HEK293 (cell line): Measurements from ENCODE around the gene SLC35G2.
A peak's percentile ranks its signal among the peaks of the same experiment; 100 is the strongest.

Source experiments
- BCL11A ChIP-seq: fragments of 450-650 bp; formaldehyde crosslinking; IDR thresholded peaks from 2 replicates; pipeline ENCODE4 v1.5.1; 2016; ENCODE audit warnings: low read depth, missing biosample characterization, missing genetic modification characterization
- BCL11B ChIP-seq: fragments of 450-650 bp; formaldehyde crosslinking; IDR thresholded peaks from 2 replicates; pipeline ENCODE4 v1.5.1; 2016; ENCODE audit warnings: low read depth, missing biosample characterization, missing genetic modification characterization
- HOXC10 ChIP-seq: sonication (generic); formaldehyde crosslinking; IDR thresholded peaks from 2 replicates; pipeline ENCODE4 v1.8.1; 2023; ENCODE audit warnings: mild to moderate bottlenecking, missing genetic modification reagents
- HOXD13 ChIP-seq: sonication (generic); formaldehyde crosslinking; IDR thresholded peaks from 2 replicates; pipeline ENCODE4 v1.8.0; 2022; ENCODE audit warnings: missing genetic modification reagents, borderline replicate concordance
- KLF1 ChIP-seq: fragments of 450-650 bp; formaldehyde crosslinking; IDR thresholded peaks from 2 replicates; pipeline ENCODE4 v1.5.1; 2016; ENCODE audit warnings: missing biosample characterization, missing genetic modification characterization
- MZF1 ChIP-seq: fragments of 450-650 bp; formaldehyde crosslinking; IDR thresholded peaks from 2 replicates; pipeline ENCODE4 v1.5.1; 2017; ENCODE audit warnings: missing biosample characterization, missing genetic modification characterization, borderline replicate concordance
- ZNF10 ChIP-seq: fragments of 450-650 bp; formaldehyde crosslinking; IDR thresholded peaks from 2 replicates; pipeline ENCODE4 v1.5.1; 2017; ENCODE audit warnings: missing biosample characterization, missing genetic modification characterization
- ZNF19 ChIP-seq: fragments of 450-650 bp; formaldehyde crosslinking; IDR thresholded peaks from 2 replicates; pipeline ENCODE4; 2016; ENCODE audit warnings: missing biosample characterization, missing genetic modification characterization, low read depth
- ZNF24 ChIP-seq: fragments of 450-650 bp; formaldehyde crosslinking; IDR thresholded peaks from 2 replicates; pipeline ENCODE4 v1.5.1; 2016; ENCODE audit warnings: missing biosample characterization, missing genetic modification characterization
- ZNF341 ChIP-seq: fragments of 450-650 bp; formaldehyde crosslinking; IDR thresholded peaks from 2 replicates; pipeline ENCODE4; 2016; ENCODE audit warnings: low read depth, missing biosample characterization, missing genetic modification characterization
- ZNF394 ChIP-seq: fragments of 450-650 bp; formaldehyde crosslinking; IDR thresholded peaks from 2 replicates; pipeline ENCODE4 v1.5.1; 2016; ENCODE audit warnings: missing biosample characterization, missing genetic modification characterization, mild to moderate bottlenecking, moderate library complexity, borderline replicate concordance
- ZNF558 ChIP-seq: fragments of 450-650 bp; formaldehyde crosslinking; IDR thresholded peaks from 2 replicates; pipeline ENCODE4 v1.5.1; 2016; ENCODE audit warnings: missing biosample characterization, missing genetic modification characterization
- ZNF626 ChIP-seq: fragments of 450-650 bp; sonication (Bioruptor Pico); formaldehyde crosslinking; IDR thresholded peaks from 2 replicates; pipeline ENCODE4 v1.5.1; 2018; ENCODE audit warnings: missing biosample characterization, missing genetic modification characterization, inconsistent platforms
- ZNF670 ChIP-seq: fragments of 450-650 bp; formaldehyde crosslinking; IDR thresholded peaks from 2 replicates; pipeline ENCODE4 v1.5.1; 2016; ENCODE audit warnings: missing biosample characterization, missing genetic modification characterization, low read depth
- ZNF768 ChIP-seq: fragments of 450-650 bp; formaldehyde crosslinking; IDR thresholded peaks from 2 replicates; pipeline ENCODE4 v1.5.1; 2018; ENCODE audit warnings: missing biosample characterization, mild to moderate bottlenecking, missing genetic modification characterization
- ZNF791 ChIP-seq: fragments of 450-650 bp; formaldehyde crosslinking; IDR thresholded peaks from 2 replicates; pipeline ENCODE4 v1.5.1; 2016; ENCODE audit warnings: missing biosample characterization, missing genetic modification characterization
- ZNF830 ChIP-seq: fragments of 450-650 bp; IDR thresholded peaks from 2 replicates; pipeline ENCODE4 v1.5.0; 2018; ENCODE audit warnings: missing biosample characterization, missing genetic modification characterization, low read depth, mild to moderate bottlenecking, moderate library complexity
- ZSCAN16 ChIP-seq: fragments of 450-650 bp; formaldehyde crosslinking; IDR thresholded peaks from 2 replicates; pipeline ENCODE4 v1.5.1; 2016; ENCODE audit warnings: missing biosample characterization, missing genetic modification characterization
- TF ChIP-seq, protein P1 (sequence below): fragments of 450-650 bp; formaldehyde crosslinking; IDR thresholded peaks from 2 replicates; pipeline ENCODE4 v1.5.1; 2016; ENCODE audit warnings: missing biosample characterization, missing genetic modification characterization, borderline replicate concordance
- TF ChIP-seq, protein P2 (sequence below): fragments of 450-650 bp; formaldehyde crosslinking; IDR thresholded peaks from 2 replicates; pipeline ENCODE4 v1.5.1; 2016; ENCODE audit warnings: missing biosample characterization, missing genetic modification characterization
- TF ChIP-seq, protein P3 (sequence below): fragments of 450-650 bp; formaldehyde crosslinking; IDR thresholded peaks from 2 replicates; pipeline ENCODE4 v1.5.1; 2016; ENCODE audit warnings: missing biosample characterization, missing genetic modification characterization, low read depth
- TF ChIP-seq, protein P4 (sequence below): fragments of 450-650 bp; formaldehyde crosslinking; conservative IDR thresholded peaks from 2 replicates; pipeline ENCODE4 v1.5.1; 2016; ENCODE audit warnings: low read depth, missing biosample characterization, missing genetic modification characterization

The SLC35G2 gene

DNA sequence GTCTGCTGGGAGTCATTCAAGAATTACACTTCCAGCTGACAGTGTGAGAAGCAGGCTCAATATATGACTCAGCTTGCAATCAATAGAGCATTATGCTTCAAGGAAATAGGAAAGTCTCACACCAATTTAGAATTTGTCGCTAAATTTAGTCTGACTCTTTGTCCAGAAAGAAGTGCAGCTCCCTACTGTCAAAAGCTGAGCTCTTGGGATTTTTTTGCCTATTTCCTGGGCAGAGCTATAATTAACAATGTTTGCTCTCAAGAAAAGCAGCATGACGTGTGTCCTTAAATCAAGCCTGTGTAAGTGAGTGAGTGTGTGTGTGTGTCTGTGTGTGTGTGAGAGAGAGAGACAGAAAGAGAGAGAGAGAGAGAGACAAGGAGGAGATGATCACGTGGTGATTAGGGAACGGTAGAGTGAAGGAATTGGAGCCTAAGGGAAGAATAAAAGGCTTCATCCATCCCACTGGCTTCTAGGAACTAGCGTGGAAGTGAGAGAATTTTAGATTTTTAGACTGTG, 16.4 kb upstream of the SLC35G2 start (continued):
- TF ChIP-seq, protein P1, sequence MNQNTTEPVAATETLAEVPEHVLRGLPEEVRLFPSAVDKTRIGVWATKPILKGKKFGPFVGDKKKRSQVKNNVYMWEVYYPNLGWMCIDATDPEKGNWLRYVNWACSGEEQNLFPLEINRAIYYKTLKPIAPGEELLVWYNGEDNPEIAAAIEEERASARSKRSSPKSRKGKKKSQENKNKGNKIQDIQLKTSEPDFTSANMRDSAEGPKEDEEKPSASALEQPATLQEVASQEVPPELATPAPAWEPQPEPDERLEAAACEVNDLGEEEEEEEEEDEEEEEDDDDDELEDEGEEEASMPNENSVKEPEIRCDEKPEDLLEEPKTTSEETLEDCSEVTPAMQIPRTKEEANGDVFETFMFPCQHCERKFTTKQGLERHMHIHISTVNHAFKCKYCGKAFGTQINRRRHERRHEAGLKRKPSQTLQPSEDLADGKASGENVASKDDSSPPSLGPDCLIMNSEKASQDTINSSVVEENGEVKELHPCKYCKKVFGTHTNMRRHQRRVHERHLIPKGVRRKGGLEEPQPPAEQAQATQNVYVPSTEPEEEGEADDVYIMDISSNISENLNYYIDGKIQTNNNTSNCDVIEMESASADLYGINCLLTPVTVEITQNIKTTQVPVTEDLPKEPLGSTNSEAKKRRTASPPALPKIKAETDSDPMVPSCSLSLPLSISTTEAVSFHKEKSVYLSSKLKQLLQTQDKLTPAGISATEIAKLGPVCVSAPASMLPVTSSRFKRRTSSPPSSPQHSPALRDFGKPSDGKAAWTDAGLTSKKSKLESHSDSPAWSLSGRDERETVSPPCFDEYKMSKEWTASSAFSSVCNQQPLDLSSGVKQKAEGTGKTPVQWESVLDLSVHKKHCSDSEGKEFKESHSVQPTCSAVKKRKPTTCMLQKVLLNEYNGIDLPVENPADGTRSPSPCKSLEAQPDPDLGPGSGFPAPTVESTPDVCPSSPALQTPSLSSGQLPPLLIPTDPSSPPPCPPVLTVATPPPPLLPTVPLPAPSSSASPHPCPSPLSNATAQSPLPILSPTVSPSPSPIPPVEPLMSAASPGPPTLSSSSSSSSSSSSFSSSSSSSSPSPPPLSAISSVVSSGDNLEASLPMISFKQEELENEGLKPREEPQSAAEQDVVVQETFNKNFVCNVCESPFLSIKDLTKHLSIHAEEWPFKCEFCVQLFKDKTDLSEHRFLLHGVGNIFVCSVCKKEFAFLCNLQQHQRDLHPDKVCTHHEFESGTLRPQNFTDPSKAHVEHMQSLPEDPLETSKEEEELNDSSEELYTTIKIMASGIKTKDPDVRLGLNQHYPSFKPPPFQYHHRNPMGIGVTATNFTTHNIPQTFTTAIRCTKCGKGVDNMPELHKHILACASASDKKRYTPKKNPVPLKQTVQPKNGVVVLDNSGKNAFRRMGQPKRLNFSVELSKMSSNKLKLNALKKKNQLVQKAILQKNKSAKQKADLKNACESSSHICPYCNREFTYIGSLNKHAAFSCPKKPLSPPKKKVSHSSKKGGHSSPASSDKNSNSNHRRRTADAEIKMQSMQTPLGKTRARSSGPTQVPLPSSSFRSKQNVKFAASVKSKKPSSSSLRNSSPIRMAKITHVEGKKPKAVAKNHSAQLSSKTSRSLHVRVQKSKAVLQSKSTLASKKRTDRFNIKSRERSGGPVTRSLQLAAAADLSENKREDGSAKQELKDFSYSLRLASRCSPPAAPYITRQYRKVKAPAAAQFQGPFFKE (tag by site-specific recombination), result no peak
- TF ChIP-seq ZNF830 (tag by site-specific recombination) (no peak), ZNF791 (tag by site-specific recombination) (no peak), HOXD13 (CRISPR knock-in tag) (no peak), ZNF626 (tag by site-specific recombination) (no peak), BCL11B (tag by site-specific recombination) (0 out of 2 replicates have a peak, but pooled peaks have one; percentile 54), ZNF768 (tag by site-specific recombination) (no peak), ZNF19 (tag by site-specific recombination) (peak; percentile 80; the same call in 1 of the 2 replicates), ZNF558 (tag by site-specific recombination) (peak; percentile 84), ZNF341 (tag by site-specific recombination) (no peak), ZNF24 (peak; percentile 73; the same call in 1 of the 2 replicates), KLF1 (no peak), HOXC10 (CRISPR knock-in tag) (no peak), BCL11A (no peak), ZNF394 (tag by site-specific recombination) (0 out of 2 replicates have a peak, but pooled peaks have one; percentile 43), ZSCAN16 (tag by site-specific recombination) (no peak), ZNF10 (tag by site-specific recombination) (peak; percentile 62; the same call in 1 of the 2 replicates), MZF1 (tag by site-specific recombination) (0 out of 2 replicates have a peak, but pooled peaks have one; percentile 34), ZNF670 (tag by site-specific recombination) (no peak)
- TF ChIP-seq, protein P2, sequence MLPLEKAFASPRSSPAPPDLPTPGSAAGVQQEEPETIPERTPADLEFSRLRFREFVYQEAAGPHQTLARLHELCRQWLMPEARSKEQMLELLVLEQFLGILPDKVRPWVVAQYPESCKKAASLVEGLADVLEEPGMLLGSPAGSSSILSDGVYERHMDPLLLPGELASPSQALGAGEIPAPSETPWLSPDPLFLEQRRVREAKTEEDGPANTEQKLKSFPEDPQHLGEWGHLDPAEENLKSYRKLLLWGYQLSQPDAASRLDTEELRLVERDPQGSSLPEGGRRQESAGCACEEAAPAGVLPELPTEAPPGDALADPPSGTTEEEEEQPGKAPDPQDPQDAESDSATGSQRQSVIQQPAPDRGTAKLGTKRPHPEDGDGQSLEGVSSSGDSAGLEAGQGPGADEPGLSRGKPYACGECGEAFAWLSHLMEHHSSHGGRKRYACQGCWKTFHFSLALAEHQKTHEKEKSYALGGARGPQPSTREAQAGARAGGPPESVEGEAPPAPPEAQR (tag by site-specific recombination), result peak; percentile 98
- TF ChIP-seq, protein P3, sequence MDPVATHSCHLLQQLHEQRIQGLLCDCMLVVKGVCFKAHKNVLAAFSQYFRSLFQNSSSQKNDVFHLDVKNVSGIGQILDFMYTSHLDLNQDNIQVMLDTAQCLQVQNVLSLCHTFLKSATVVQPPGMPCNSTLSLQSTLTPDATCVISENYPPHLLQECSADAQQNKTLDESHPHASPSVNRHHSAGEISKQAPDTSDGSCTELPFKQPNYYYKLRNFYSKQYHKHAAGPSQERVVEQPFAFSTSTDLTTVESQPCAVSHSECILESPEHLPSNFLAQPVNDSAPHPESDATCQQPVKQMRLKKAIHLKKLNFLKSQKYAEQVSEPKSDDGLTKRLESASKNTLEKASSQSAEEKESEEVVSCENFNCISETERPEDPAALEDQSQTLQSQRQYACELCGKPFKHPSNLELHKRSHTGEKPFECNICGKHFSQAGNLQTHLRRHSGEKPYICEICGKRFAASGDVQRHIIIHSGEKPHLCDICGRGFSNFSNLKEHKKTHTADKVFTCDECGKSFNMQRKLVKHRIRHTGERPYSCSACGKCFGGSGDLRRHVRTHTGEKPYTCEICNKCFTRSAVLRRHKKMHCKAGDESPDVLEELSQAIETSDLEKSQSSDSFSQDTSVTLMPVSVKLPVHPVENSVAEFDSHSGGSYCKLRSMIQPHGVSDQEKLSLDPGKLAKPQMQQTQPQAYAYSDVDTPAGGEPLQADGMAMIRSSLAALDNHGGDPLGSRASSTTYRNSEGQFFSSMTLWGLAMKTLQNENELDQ, result no peak
- TF ChIP-seq, protein P4, sequence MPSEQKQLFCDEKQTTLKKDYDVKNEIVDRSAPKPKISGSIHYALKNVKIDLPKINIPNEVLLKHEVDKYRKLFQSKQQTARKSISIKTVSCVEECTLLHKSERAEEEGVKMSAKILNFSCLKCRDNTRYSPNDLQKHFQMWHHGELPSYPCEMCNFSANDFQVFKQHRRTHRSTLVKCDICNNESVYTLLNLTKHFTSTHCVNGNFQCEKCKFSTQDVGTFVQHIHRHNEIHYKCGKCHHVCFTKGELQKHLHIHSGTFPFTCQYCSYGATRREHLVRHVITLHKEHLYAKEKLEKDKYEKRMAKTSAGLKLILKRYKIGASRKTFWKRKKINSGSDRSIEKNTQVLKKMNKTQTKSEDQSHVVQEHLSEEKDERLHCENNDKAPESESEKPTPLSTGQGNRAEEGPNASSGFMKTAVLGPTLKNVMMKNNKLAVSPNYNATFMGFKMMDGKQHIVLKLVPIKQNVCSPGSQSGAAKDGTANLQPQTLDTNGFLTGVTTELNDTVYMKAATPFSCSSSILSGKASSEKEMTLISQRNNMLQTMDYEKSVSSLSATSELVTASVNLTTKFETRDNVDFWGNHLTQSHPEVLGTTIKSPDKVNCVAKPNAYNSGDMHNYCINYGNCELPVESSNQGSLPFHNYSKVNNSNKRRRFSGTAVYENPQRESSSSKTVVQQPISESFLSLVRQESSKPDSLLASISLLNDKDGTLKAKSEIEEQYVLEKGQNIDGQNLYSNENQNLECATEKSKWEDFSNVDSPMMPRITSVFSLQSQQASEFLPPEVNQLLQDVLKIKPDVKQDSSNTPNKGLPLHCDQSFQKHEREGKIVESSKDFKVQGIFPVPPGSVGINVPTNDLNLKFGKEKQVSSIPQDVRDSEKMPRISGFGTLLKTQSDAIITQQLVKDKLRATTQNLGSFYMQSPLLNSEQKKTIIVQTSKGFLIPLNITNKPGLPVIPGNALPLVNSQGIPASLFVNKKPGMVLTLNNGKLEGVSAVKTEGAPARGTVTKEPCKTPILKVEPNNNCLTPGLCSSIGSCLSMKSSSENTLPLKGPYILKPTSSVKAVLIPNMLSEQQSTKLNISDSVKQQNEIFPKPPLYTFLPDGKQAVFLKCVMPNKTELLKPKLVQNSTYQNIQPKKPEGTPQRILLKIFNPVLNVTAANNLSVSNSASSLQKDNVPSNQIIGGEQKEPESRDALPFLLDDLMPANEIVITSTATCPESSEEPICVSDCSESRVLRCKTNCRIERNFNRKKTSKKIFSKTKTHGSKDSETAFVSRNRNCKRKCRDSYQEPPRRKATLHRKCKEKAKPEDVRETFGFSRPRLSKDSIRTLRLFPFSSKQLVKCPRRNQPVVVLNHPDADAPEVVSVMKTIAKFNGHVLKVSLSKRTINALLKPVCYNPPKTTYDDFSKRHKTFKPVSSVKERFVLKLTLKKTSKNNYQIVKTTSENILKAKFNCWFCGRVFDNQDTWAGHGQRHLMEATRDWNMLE (tag by site-specific recombination), result peak; percentile 32; the same call in 1 of the 2 replicates
